NK-92 (cell line): Measurements from ENCODE around the gene IER3.
"Not testable (repeated sequence)": the region's sequence is repeated elsewhere in the genome, so short reads cannot be mapped to it uniquely, and the experiment has no call there.

Experiments
- DNase-seq: peaks from one replicate; lab custom pipeline; 2025; ENCODE audit not compliant: unreplicated experiment; lab: John Stamatoyannopoulos, UW

Gene IER3

GRCh38 chr6:30769088-30769852 is 24.9 kb upstream of the IER3 start:
- DNase-seq = no peak

GRCh38 chr6:30768634-30769087 is 24.3 kb upstream of the IER3 start:
- DNase-seq = no peak

GRCh38 chr6:30767944-30768301 is 23.6 kb upstream of the IER3 start:
- DNase-seq = no peak

- no peak for DNase-seq
Observed at GRCh38 chr6:30767158-30767943, 23.0 kb upstream of the IER3 start.

- DNase-seq = no peak
Observed at GRCh38 chr6:30766461-30767157, 22.3 kb upstream of the IER3 start.

GRCh38 chr6:30765495-30765894 is 21.1 kb upstream of the IER3 start:
- DNase-seq = not testable (repeated sequence)

GRCh38 chr6:30764490-30765043 is 20.2 kb upstream of the IER3 start:
- not testable (repeated sequence) for DNase-seq

GRCh38 chr6:30763618-30764489 is 19.5 kb upstream of the IER3 start:
- DNase-seq = no peak

- no peak for DNase-seq
Observed at GRCh38 chr6:30763155-30763617, 18.8 kb upstream of the IER3 start.

GRCh38 chr6:30761791-30762429 is 17.6 kb upstream of the IER3 start:
- DNase-seq = no peak

- no peak for DNase-seq
Observed at GRCh38 chr6:30760549-30760948, 16.2 kb upstream of the IER3 start.

- no peak for DNase-seq
Observed at GRCh38 chr6:30759575-30760239, 15.4 kb upstream of the IER3 start.

- no peak for DNase-seq
Observed at GRCh38 chr6:30757261-30757904, 13.0 kb upstream of the IER3 start.

- DNase-seq = not testable (repeated sequence)
Observed at GRCh38 chr6:30756405-30757003, 12.2 kb upstream of the IER3 start.

GRCh38 chr6:30754631-30755030 is 10.3 kb upstream of the IER3 start:
- no peak for DNase-seq

GRCh38 chr6:30752157-30752927 is 8.0 kb upstream of the IER3 start:
- DNase-seq = no peak

- no peak for DNase-seq
Observed at GRCh38 chr6:30750379-30750668, 6.0 kb upstream of the IER3 start.
